Measurements from ENCODE around the gene GRM4. TPM values are rescaled to one million over a fixed set of nuclear protein-coding genes. Genes with fewer than 3 reads are reported as not detected.

The GRM4 gene
- total RNA-seq, 1 donor from 2014 or later = 0.29 TPM

GRCh38 chr6:34075906-34076305 lies 70.0 kb downstream of the GRM4 start:
- Histone ChIP-seq H3K27me3 (no peaks in the 10 kb centered on the region), H3K4me1 (no peaks in the 10 kb centered on the region), H3K4me3 (no peak overlapping the region), H3K27ac (no peak overlapping the region), H3K36me3 (no peaks in the 10 kb centered on the region), H3K9me3 (no peaks in the 10 kb centered on the region)
- DNase-seq = no peak
- ATAC-seq = no peak
- intact Hi-C loops (cut with DNase I) = no loop called here
- TF ChIP-seq CTCF (IDR thresholded peaks at IDR 0.05) = no peak

GRCh38 chr6:34074064-34074742 lies 71.7 kb downstream of the GRM4 start:
- DNase-seq (no peak), ATAC-seq (no peak)
- intact Hi-C loops (cut with DNase I) = no loop called here
- Histone ChIP-seq H3K4me1 (no peaks in the 10 kb centered on the region), H3K9me3 (no peaks in the 10 kb centered on the region), H3K27ac (no peak overlapping the region), H3K27me3 (no peaks in the 10 kb centered on the region), H3K36me3 (no peaks in the 10 kb centered on the region), H3K4me3 (no peak overlapping the region)
- no peak for TF ChIP-seq CTCF (IDR thresholded peaks at IDR 0.05)

GRCh38 chr6:34073540-34073939 lies 72.3 kb downstream of the GRM4 start:
- Histone ChIP-seq H3K4me3 (no peak overlapping the region), H3K27ac (no peak overlapping the region), H3K4me1 (no peaks in the 10 kb centered on the region), H3K36me3 (no peaks in the 10 kb centered on the region), H3K27me3 (no peaks in the 10 kb centered on the region), H3K9me3 (no peaks in the 10 kb centered on the region)
- DNase-seq (no peak), ATAC-seq (no peak)
- TF ChIP-seq CTCF (IDR thresholded peaks at IDR 0.05) = no peak
- intact Hi-C loops (cut with DNase I) = no loop called here

- no peak for ATAC-seq
- Histone ChIP-seq H3K27ac (no peak overlapping the region), H3K4me3 (no peak overlapping the region), H3K36me3 (no peaks in the 10 kb centered on the region), H3K9me3 (no peaks in the 10 kb centered on the region), H3K4me1 (no peaks in the 10 kb centered on the region), H3K27me3 (peaks cover 4% of the 10 kb centered on the region)
- intact Hi-C loops (cut with DNase I) = no loop called here
- DNase-seq = no peak
- TF ChIP-seq CTCF (IDR thresholded peaks at IDR 0.05) = no peak
Observed at GRCh38 chr6:34072727-34073126, 73.2 kb downstream of the GRM4 start.

- Histone ChIP-seq H3K36me3 (no peaks in the 10 kb centered on the region), H3K27ac (no peak overlapping the region), H3K4me3 (no peak overlapping the region), H3K4me1 (no peaks in the 10 kb centered on the region), H3K9me3 (no peaks in the 10 kb centered on the region), H3K27me3 (peaks cover 6% of the 10 kb centered on the region)
- no peak for TF ChIP-seq CTCF (IDR thresholded peaks at IDR 0.05)
- intact Hi-C loops (cut with DNase I) = no loop called here
- DNase-seq (no peak), ATAC-seq (no peak)
Observed at GRCh38 chr6:34071884-34072379, 74.0 kb downstream of the GRM4 start.

Measured in upper lobe of right lung (tissue), 1 donor.